Natural killer cell (primary cell): ENCODE data around the gene IL17B. TPM values are rescaled to one million over a fixed set of nuclear protein-coding genes. Genes with fewer than 3 reads are reported as not detected.

ENCODE experiments used
- ATAC-seq, 3 donors: fragments of 150-1000 bp in 2 of 3; fragments of 200-7000 bp in 1 of 3; cut with Tn5 transposase; 1 replicate in 1 of 3; 2 replicates in 2 of 3; pipeline ENCODE4 v1.10.0; 2021; ENCODE audit warnings: mild to moderate bottlenecking in 2 of 3, moderate library complexity in 2 of 3
- DNase-seq, 2 donors: peaks; one replicate each; pipeline versions ENCODE4 v3.0.0 to v3.0.0-alpha.2; 2013 to 2021; ENCODE audit warnings: mixed read lengths in 1 of 2
- H3K27ac ChIP-seq: one replicate; pipeline ENCODE4 v1.5.1; 2013; ENCODE audit warnings: mild to moderate bottlenecking, low read length
- H3K27me3 ChIP-seq: one replicate; pipeline ENCODE4 v1.6.1; 2013; ENCODE audit warnings: low read length; ENCODE audit not compliant: control insufficient read depth, insufficient read depth
- H3K36me3 ChIP-seq: one replicate; pipeline ENCODE4 v1.6.1; 2013; ENCODE audit warnings: low read length; ENCODE audit not compliant: control insufficient read depth, insufficient read depth
- H3K4me1 ChIP-seq: one replicate; pipeline ENCODE4 v1.6.1; 2013; ENCODE audit warnings: low read length; ENCODE audit not compliant: control insufficient read depth, insufficient read depth
- H3K4me3 ChIP-seq: one replicate; pipeline ENCODE4 v1.5.1; 2013; ENCODE audit warnings: low read length
- H3K9me3 ChIP-seq: one replicate; pipeline ENCODE4 v1.6.1; 2013; ENCODE audit warnings: low read length; ENCODE audit not compliant: control insufficient read depth, insufficient read depth
- H3K27ac Mint-ChIP-seq, 2 donors: one replicate each; pipeline ENCODE4 v1.8.0; 2022; ENCODE audit warnings: mild to moderate bottlenecking in 2 of 2, mixed read lengths in 2 of 2, moderate library complexity in 1 of 2
- H3K27me3 Mint-ChIP-seq, 2 donors: one replicate each; pipeline ENCODE4 v1.8.0; 2022; ENCODE audit warnings: low read depth in 2 of 2, mixed read lengths in 2 of 2
- H3K36me3 Mint-ChIP-seq: one replicate; pipeline ENCODE4 v1.8.0; 2022; ENCODE audit warnings: mixed read lengths
- H3K4me1 Mint-ChIP-seq, 2 donors: one replicate each; pipeline ENCODE4 v1.8.0; 2022; ENCODE audit warnings: mixed read lengths in 2 of 2
- H3K4me3 Mint-ChIP-seq: one replicate; pipeline ENCODE4 v1.8.0; 2022; ENCODE audit warnings: mild to moderate bottlenecking, moderate library complexity, mixed read lengths
- H3K9me3 Mint-ChIP-seq, 2 donors: one replicate each; pipeline ENCODE4 v1.8.0; 2022; ENCODE audit warnings: mixed read lengths in 2 of 2
- WGBS: methylation state at CpG from one replicate; pipeline ENCODE4 v1.1.7; 2013; ENCODE audit warnings: missing lambda C conversion rate; ENCODE audit not compliant: insufficient coverage; 5-methylcytosine and 5-hydroxymethylcytosine counted together
- intact Hi-C: fragments of 100-400 bp; cut with micrococcal nuclease; formaldehyde crosslinking; loops from one replicate; pipeline ENCODE4 v1.14.2; 2022
- total RNA-seq, 4 donors: library from RNA; stranded (reverse); fragments of 120-200 nt in 1 of 4; gene quantifications; one replicate each; pipeline versions ENCODE4 v1.2.3 to v1.2.4, GENCODE V29; 2013 to 2022
- TF ChIP-seq, protein P1 (sequence below): fragments of 200-600 bp; IDR thresholded peaks from one replicate; pipeline ENCODE4 v1.8.0; 2022; ENCODE audit warnings: antibody characterized with exemption

IL17B gene
- total RNA-seq, 3 donors from 2014 or later (not counting 1 experiment from before 2014, with no cell fraction given) = not detected

DNA sequence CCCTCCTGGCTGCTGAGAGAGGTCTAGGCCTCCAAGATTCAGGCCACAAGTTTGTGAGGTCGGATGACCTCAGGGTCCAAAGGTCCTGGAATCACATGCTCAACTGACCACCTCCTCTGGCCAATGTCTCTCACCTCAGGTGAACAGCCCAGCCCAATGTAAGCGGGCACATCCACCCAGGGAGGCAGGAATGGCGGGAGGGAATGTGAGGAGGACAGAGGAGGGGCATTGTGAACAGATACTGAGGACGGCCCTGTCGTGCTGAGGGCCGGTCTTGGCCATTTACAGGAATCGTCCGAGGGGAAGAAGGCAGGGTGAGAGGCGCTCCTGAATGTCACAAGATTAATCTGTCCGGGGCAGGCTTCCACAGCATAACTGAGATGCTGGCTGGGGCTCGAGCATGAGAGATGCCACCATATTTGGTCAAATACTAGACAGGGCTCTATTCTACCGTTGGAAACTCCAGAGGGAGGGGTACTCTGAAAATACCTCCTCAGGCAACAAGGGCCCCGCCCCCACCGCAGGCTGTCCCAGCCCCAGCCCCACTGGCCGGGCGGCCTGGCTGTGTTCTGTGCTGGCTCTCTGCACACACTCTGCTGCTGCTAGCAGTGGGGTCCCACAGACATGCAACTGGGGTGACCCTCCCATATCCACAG, 1.5 kb upstream of the IL17B start:
- peaks cover 5% of the 10 kb centered on the region for H3K4me1 ChIP-seq
- H3K27me3 ChIP-seq = no peaks in the 10 kb centered on the region
- no peaks in the 10 kb centered on the region for H3K36me3 Mint-ChIP-seq
- H3K27me3 Mint-ChIP-seq = no peaks in the 10 kb centered on the region
- WGBS = 88% methylated on average over 16 of the region's 16 CpGs
- TF ChIP-seq, protein P1, sequence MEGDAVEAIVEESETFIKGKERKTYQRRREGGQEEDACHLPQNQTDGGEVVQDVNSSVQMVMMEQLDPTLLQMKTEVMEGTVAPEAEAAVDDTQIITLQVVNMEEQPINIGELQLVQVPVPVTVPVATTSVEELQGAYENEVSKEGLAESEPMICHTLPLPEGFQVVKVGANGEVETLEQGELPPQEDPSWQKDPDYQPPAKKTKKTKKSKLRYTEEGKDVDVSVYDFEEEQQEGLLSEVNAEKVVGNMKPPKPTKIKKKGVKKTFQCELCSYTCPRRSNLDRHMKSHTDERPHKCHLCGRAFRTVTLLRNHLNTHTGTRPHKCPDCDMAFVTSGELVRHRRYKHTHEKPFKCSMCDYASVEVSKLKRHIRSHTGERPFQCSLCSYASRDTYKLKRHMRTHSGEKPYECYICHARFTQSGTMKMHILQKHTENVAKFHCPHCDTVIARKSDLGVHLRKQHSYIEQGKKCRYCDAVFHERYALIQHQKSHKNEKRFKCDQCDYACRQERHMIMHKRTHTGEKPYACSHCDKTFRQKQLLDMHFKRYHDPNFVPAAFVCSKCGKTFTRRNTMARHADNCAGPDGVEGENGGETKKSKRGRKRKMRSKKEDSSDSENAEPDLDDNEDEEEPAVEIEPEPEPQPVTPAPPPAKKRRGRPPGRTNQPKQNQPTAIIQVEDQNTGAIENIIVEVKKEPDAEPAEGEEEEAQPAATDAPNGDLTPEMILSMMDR = no peak
- ATAC-seq (no peak), DNase-seq (no peak)
- no peaks in the 10 kb centered on the region for H3K36me3 ChIP-seq
- H3K4me1 Mint-ChIP-seq = peaks cover 0 to 4% of the 10 kb centered on the region in 2 donors
- H3K9me3 ChIP-seq = no peaks in the 10 kb centered on the region
- H3K27ac ChIP-seq = no peak overlapping the region
- intact Hi-C loops = no loop called here
- H3K4me3 Mint-ChIP-seq = no peak overlapping the region
- no peak overlapping the region for H3K27ac Mint-ChIP-seq
- H3K4me3 ChIP-seq = no peak overlapping the region
- H3K9me3 Mint-ChIP-seq = no peaks in the 10 kb centered on the region

DNA sequence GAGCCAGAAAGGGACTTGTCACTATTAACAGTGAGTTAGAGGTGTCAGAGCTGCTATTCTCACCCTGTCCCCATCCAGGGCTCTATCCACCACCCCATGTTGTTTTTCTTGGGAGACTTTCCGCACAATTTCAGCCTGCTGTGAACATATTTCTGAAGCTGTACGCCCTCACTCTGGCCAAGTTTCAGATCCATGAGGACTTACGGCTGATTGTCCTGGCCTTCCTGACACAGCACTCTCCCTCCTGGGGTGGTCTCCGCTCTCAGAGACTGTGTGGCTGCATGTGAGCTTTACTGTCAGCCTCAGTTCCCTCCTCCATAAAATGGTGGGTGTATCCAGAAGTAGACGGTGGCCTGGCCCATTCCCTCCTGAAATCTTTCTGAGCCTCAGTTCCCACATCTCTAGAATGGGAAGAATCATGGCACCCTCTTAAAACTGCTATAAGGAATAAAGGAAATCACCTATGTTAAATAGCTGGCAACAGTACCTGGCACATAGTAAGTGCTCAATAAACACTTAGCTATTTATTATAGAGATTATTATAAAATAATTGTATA, 804 bp upstream of the IL17B start:
- Mint-ChIP-seq H3K9me3 (no peaks in the 10 kb centered on the region), H3K27me3 (no peaks in the 10 kb centered on the region), H3K4me3 (no peak overlapping the region), H3K27ac (no peak overlapping the region), H3K36me3 (no peaks in the 10 kb centered on the region), H3K4me1 (peaks cover 0 to 4% of the 10 kb centered on the region in 2 donors)
- Histone ChIP-seq H3K27ac (no peak overlapping the region), H3K9me3 (no peaks in the 10 kb centered on the region), H3K36me3 (no peaks in the 10 kb centered on the region), H3K27me3 (no peaks in the 10 kb centered on the region), H3K4me1 (peaks cover 5% of the 10 kb centered on the region), H3K4me3 (no peak overlapping the region)
- WGBS = 98% methylated on average over 5 of the region's 5 CpGs
- ATAC-seq = no peak
- intact Hi-C loops = no loop called here
- DNase-seq = no peak
- TF ChIP-seq, protein P1 = no peak

GRCh38 chr5:149378241-149378820, 761 bp downstream of the IL17B start:
- Histone ChIP-seq H3K9me3 (no peaks in the 10 kb centered on the region), H3K4me3 (no peak overlapping the region), H3K27me3 (no peaks in the 10 kb centered on the region), H3K36me3 (no peaks in the 10 kb centered on the region), H3K27ac (no peak overlapping the region), H3K4me1 (peaks cover 5% of the 10 kb centered on the region)
- Mint-ChIP-seq H3K4me3 (no peak overlapping the region), H3K27ac (no peak overlapping the region), H3K9me3 (no peaks in the 10 kb centered on the region), H3K27me3 (no peaks in the 10 kb centered on the region), H3K4me1 (peaks cover 0 to 4% of the 10 kb centered on the region in 2 donors), H3K36me3 (no peaks in the 10 kb centered on the region)
- ATAC-seq (no peak), DNase-seq (no peak)
- intact Hi-C loops = no loop called here
- TF ChIP-seq, protein P1 = no peak
- WGBS = 89% methylated on average over 5 of the region's 5 CpGs
